IgD-negative memory B cell (primary cell): ENCODE results near the gene CBL. TPM values are rescaled to one million over a fixed set of nuclear protein-coding genes. Genes with fewer than 3 reads are reported as not detected.
"Not testable (repeated sequence)": the region's sequence is repeated elsewhere in the genome, so short reads cannot be mapped to it uniquely, and the experiment has no call there.

Source experiments
- H3K27ac Mint-ChIP-seq, 3 donors: one replicate each; pipeline ENCODE4 v1.8.0; 2020 to 2022; ENCODE audit warnings: mild to moderate bottlenecking in 3 of 3, mixed read lengths in 3 of 3, moderate library complexity in 1 of 3
- H3K27me3 Mint-ChIP-seq: one replicate; pipeline ENCODE4 v1.8.0; 2021; ENCODE audit warnings: mixed read lengths
- H3K36me3 Mint-ChIP-seq: one replicate; pipeline ENCODE4 v1.8.0; 2020; ENCODE audit warnings: mild to moderate bottlenecking, mixed read lengths
- H3K4me1 Mint-ChIP-seq, 3 donors: one replicate each; pipeline ENCODE4 v1.8.0; 2020 to 2022; ENCODE audit warnings: mixed read lengths in 3 of 3, mild to moderate bottlenecking in 1 of 3
- H3K4me3 Mint-ChIP-seq, 4 donors: one replicate each; pipeline ENCODE4 v1.8.0; 2020 to 2022; ENCODE audit warnings: mild to moderate bottlenecking in 4 of 4, mixed read lengths in 4 of 4, moderate library complexity in 3 of 4
- H3K9me3 Mint-ChIP-seq, 3 donors: one replicate each; pipeline ENCODE4 v1.8.0; 2020 to 2021; ENCODE audit warnings: mixed read lengths in 3 of 3, mild to moderate bottlenecking in 1 of 3
- polyA plus RNA-seq: library from polyadenylated mRNA; unstranded; fragments of 300-500 nt; fragmentation: Illumina TruSeq; gene quantifications from one replicate; pipeline ENCODE4 v1.2.3, GENCODE V29; 2021

CBL gene
- polyA plus RNA-seq, 1 donor from 2014 or later = 10.0 TPM

- Mint-ChIP-seq H3K4me3 (no peak overlapping the region), H3K27me3 (peaks cover 1% of the 10 kb centered on the region), H3K36me3 (no peaks in the 10 kb centered on the region), H3K9me3 (no peaks in the 10 kb centered on the region), H3K4me1 (peaks cover 3 to 5% (median 5%) of the 10 kb centered on the region in 3 donors), H3K27ac (no peak overlapping the region)
These were observed 13.1 kb upstream of the CBL start for GRCh38 chr11:119193001-119193400.

- Mint-ChIP-seq H3K4me1 (peaks cover 3 to 5% (median 5%) of the 10 kb centered on the region in 3 donors), H3K36me3 (no peaks in the 10 kb centered on the region)
These were observed 12.5 kb upstream of the CBL start for GRCh38 chr11:119193626-119194025.

DNA sequence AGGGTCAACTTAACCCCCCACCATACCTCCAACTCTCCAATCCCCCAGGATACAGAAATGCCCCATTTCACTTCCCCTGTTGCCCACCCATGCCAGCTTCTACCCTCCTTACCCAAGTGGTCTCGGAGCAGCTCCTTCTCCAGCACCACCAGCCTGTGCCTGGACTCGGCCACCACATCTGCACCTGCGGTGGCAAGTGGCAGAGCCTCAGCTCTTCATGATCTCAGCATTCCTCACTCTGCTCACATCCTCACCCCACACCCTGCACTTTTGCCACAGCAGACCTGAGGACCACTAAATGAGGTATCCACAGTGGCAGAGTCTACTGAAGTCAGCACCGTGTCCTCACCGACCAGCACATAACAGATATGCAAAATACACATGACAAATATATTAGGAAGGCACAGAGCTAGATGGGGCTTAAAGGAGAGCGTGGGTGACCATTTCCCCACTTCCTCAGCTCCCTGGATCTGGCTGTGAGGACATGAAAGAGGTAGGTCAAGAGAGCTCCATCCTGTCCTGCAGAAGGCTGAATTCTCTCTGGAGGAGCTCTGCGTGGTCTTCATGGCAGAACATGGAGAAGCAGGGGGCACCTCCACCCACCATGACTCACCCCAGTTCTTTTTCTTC is 11.2 kb upstream of the CBL start:
- no peaks in the 10 kb centered on the region for H3K9me3 Mint-ChIP-seq
- H3K4me3 Mint-ChIP-seq = peak overlapping the region in 2 of 4 donors; percentile 4 to 63
- no peaks in the 10 kb centered on the region for H3K36me3 Mint-ChIP-seq
- peaks cover 1% of the 10 kb centered on the region for H3K27me3 Mint-ChIP-seq
- peaks cover 3 to 5% (median 5%) of the 10 kb centered on the region in 3 donors for H3K4me1 Mint-ChIP-seq
- H3K27ac Mint-ChIP-seq = no peak overlapping the region

More at GRCh38 chr11:119193626-119194025, 12.5 kb upstream of the CBL start:
- no peak overlapping the region for H3K27ac Mint-ChIP-seq
- H3K27me3 Mint-ChIP-seq = peaks cover 1% of the 10 kb centered on the region
- H3K9me3 Mint-ChIP-seq = no peaks in the 10 kb centered on the region
- no peak overlapping the region for H3K4me3 Mint-ChIP-seq

DNA sequence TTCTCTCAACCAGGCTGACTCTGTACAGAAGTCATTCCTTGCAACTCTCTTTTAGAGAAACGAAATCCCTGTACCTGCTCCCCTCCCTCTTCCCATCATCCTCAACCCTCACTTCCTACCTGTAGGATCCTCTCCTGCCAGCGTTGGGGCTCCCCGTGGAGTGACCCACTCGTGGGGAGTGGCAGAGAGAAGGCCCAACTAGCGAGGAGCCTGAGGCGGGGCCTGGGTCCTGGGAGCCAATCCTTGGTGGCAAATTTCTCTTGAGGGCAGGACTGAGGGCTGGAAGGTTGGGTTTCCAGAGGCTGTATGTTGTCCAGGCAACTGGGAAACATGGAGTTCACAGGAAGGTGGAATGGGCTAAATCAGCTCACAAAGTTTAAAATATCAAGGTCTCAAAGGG is 10.5 kb upstream of the CBL start:
- Mint-ChIP-seq H3K27ac (no peak overlapping the region), H3K4me1 (peaks cover 3 to 5% (median 5%) of the 10 kb centered on the region in 3 donors), H3K36me3 (no peaks in the 10 kb centered on the region), H3K27me3 (peaks cover 1% of the 10 kb centered on the region), H3K9me3 (no peaks in the 10 kb centered on the region), H3K4me3 (no peak overlapping the region)

DNA sequence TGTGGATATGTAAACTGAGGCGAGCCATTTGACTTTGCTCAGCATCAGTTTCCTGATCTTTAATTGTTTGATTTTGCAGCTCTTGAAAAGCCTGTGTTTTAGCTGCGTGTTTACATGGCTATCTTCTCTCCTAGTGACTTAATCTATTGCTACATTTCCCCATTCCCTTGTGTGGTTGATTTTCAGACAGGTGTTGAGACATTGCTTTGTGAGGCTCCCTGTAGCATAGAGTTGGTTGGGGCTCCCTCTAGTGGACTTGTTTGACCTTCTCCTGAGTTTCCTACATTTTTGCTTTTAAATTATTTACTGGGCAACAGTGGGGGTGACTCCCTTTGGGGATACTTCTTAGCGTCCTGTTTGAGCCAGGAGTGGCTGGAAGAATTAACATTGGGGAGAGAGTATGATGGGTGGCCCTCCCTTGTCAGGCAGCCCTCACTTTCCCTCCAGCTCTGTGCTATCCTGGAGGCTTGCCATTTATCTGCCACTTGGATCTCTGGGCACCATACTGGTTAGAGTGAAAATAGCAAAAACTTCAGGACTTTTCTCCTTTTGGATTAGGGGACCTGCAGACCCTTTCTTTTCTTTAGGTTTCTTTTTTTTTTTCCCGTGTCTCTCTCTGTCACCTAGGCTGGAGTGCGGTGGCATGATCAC is 9.2 kb upstream of the CBL start:
- Mint-ChIP-seq H3K27ac (no peak overlapping the region), H3K4me3 (no peak overlapping the region), H3K4me1 (peaks cover 3 to 5% (median 5%) of the 10 kb centered on the region in 3 donors), H3K27me3 (peaks cover 1% of the 10 kb centered on the region), H3K36me3 (no peaks in the 10 kb centered on the region), H3K9me3 (no peaks in the 10 kb centered on the region)

DNA sequence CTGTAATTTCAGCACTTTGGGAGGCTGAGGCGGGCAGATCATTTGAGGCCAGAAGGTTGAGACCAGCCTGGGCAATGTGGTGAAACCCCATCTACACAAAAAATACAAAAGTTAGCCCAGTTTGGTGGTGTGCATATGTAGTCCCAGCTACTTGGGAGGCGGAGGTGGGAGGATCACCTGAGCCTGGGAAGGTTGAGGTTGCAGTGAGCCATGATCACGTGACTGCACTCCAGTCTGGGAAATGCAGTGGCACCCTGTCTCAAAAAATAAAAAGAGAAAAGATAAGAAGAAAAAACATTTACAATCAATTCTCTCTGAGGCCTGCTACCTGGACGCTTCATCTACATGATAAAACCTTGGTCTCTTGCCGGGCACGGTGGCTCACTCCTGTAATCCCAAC is 7.2 kb upstream of the CBL start:
- no peak overlapping the region for H3K4me3 Mint-ChIP-seq
- no peaks in the 10 kb centered on the region for H3K9me3 Mint-ChIP-seq
- peaks cover 1% of the 10 kb centered on the region for H3K27me3 Mint-ChIP-seq
- no peak overlapping the region for H3K27ac Mint-ChIP-seq
- H3K4me1 Mint-ChIP-seq = peaks cover 3 to 5% (median 5%) of the 10 kb centered on the region in 3 donors
- no peaks in the 10 kb centered on the region for H3K36me3 Mint-ChIP-seq

GRCh38 chr11:119201236-119201635 is 4.9 kb upstream of the CBL start:
- peaks cover 12 to 19% (median 14%) of the 10 kb centered on the region in 3 donors for H3K4me1 Mint-ChIP-seq
- H3K4me3 Mint-ChIP-seq, H3K27me3 Mint-ChIP-seq, H3K36me3 Mint-ChIP-seq, H3K27ac Mint-ChIP-seq, H3K9me3 Mint-ChIP-seq: not testable (repeated sequence)

DNA sequence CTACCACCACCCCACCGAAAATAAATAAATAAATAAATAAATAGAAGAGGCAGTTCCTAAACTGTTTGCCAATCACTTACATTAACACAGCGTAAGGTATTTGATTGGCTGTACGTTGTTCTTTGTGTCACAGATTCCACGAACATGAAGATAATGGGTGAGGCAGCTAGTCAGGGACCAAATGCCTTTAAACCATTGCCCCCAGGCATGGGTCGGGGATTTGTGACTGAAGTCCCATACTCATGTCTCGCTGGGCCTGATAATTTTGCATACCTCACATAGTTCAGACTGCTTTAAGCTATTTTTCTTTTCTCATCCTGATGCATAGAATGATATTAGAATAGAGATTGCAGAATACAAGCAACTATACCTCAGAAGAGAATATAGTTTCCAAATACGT is 3.6 kb upstream of the CBL start:
- H3K4me3 Mint-ChIP-seq = peak overlapping the region in 1 of 4 donors; percentile 72
- H3K27me3 Mint-ChIP-seq = no peaks in the 10 kb centered on the region
- no peaks in the 10 kb centered on the region for H3K36me3 Mint-ChIP-seq
- peak overlapping the region in 1 of 3 donors; percentile 18 for H3K27ac Mint-ChIP-seq
- H3K4me1 Mint-ChIP-seq = peaks cover 9 to 20% (median 12%) of the 10 kb centered on the region in 3 donors
- no peaks in the 10 kb centered on the region for H3K9me3 Mint-ChIP-seq

DNA sequence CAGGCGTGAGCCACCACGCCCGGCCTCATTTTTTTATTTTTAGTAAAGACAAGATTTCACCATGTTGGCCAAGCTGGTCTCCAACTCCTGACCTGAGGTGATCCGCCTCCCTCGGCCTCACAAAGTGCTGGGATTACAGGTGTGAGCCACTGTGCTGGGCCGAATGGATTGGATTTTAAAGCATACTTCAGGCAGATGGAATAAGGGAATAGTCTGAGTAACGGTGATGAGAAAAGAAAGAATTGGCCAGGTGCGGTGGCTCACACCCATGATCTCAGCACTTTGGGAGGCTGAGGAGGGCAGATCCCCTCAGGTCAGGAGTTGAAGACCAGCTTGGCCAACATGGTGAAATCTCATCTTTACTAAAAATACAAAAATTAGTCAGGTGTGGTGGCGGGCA is 2.1 kb upstream of the CBL start:
- no peaks in the 10 kb centered on the region for H3K36me3 Mint-ChIP-seq
- no peak overlapping the region for H3K27ac Mint-ChIP-seq
- peak overlapping the region in 1 of 4 donors; percentile 26 for H3K4me3 Mint-ChIP-seq
- no peaks in the 10 kb centered on the region for H3K27me3 Mint-ChIP-seq
- no peaks in the 10 kb centered on the region for H3K9me3 Mint-ChIP-seq
- peaks cover 17 to 24% (median 22%) of the 10 kb centered on the region in 3 donors for H3K4me1 Mint-ChIP-seq

GRCh38 chr11:119205080-119205479 is 1.1 kb upstream of the CBL start:
- no peaks in the 10 kb centered on the region for H3K36me3 Mint-ChIP-seq
- H3K27me3 Mint-ChIP-seq = no peaks in the 10 kb centered on the region
- peak overlapping the region; percentile 51 to 99 (median 89) for H3K4me3 Mint-ChIP-seq
- H3K27ac Mint-ChIP-seq = peak overlapping the region in 2 of 3 donors; percentile 50 to 86
- peaks cover 22 to 29% (median 27%) of the 10 kb centered on the region in 3 donors for H3K4me1 Mint-ChIP-seq
- no peaks in the 10 kb centered on the region for H3K9me3 Mint-ChIP-seq

GRCh38 chr11:119206511-119207414 is 624 bp downstream of the CBL start:
- Mint-ChIP-seq H3K9me3 (no peaks in the 10 kb centered on the region), H3K36me3 (no peaks in the 10 kb centered on the region), H3K4me1 (peaks cover 23 to 29% (median 27%) of the 10 kb centered on the region in 3 donors), H3K27ac (peak overlapping the region; percentile 84 to 96 (median 85)), H3K27me3 (no peaks in the 10 kb centered on the region), H3K4me3 (peak overlapping the region; percentile 92 to 99 (median 98))

- H3K9me3 Mint-ChIP-seq = no peaks in the 10 kb centered on the region
- H3K36me3 Mint-ChIP-seq = no peaks in the 10 kb centered on the region
- no peaks in the 10 kb centered on the region for H3K27me3 Mint-ChIP-seq
- H3K27ac Mint-ChIP-seq = peak overlapping the region; percentile 84 to 96 (median 85)
- H3K4me3 Mint-ChIP-seq = peak overlapping the region; percentile 92 to 99 (median 98)
- peaks cover 23 to 29% (median 27%) of the 10 kb centered on the region in 3 donors for H3K4me1 Mint-ChIP-seq
These were observed 1.3 kb downstream of the CBL start for GRCh38 chr11:119207415-119207960.

- Mint-ChIP-seq H3K4me1 (peaks cover 26 to 35% (median 30%) of the 10 kb centered on the region in 3 donors), H3K27me3 (no peaks in the 10 kb centered on the region), H3K4me3 (peak overlapping the region in 1 of 4 donors; percentile 42), H3K36me3 (no peaks in the 10 kb centered on the region), H3K27ac (no peak overlapping the region), H3K9me3 (no peaks in the 10 kb centered on the region)
These were observed 3.0 kb downstream of the CBL start for GRCh38 chr11:119209186-119209585.

- H3K4me1 Mint-ChIP-seq = peaks cover 23 to 37% (median 29%) of the 10 kb centered on the region in 3 donors
- no peak overlapping the region for H3K27ac Mint-ChIP-seq
- no peaks in the 10 kb centered on the region for H3K36me3 Mint-ChIP-seq
- H3K27me3 Mint-ChIP-seq = no peaks in the 10 kb centered on the region
- H3K9me3 Mint-ChIP-seq = no peaks in the 10 kb centered on the region
- peak overlapping the region in 2 of 4 donors; percentile 42 to 45 for H3K4me3 Mint-ChIP-seq
These were observed 3.9 kb downstream of the CBL start for GRCh38 chr11:119210050-119210449.
